Measurements from ENCODE around the gene TMEM163.
"Not testable (repeated sequence)": the region's sequence is repeated elsewhere in the genome, so short reads cannot be mapped to it uniquely, and the experiment has no call there.

Gene TMEM163

GRCh38 chr2:134737671-134738070, 18.9 kb upstream of the TMEM163 start:
- Mint-ChIP-seq H3K27me3 (peaks cover 41% of the 10 kb centered on the region), H3K4me1 (ENCODE audit: low read depth) (no peaks in the 10 kb centered on the region), H3K27ac (no peak overlapping the region), H3K4me3 (no peak overlapping the region), H3K36me3 (ENCODE audit: low read depth) (no peaks in the 10 kb centered on the region), H3K9me3 (no peaks in the 10 kb centered on the region)
- no peak for DNase-seq

- DNase-seq = no peak
- Mint-ChIP-seq H3K4me3 (no peak overlapping the region), H3K4me1 (ENCODE audit: low read depth) (no peaks in the 10 kb centered on the region), H3K27ac (no peak overlapping the region), H3K27me3 (peaks cover 40% of the 10 kb centered on the region), H3K9me3 (no peaks in the 10 kb centered on the region), H3K36me3 (ENCODE audit: low read depth) (no peaks in the 10 kb centered on the region)
Observed at GRCh38 chr2:134736167-134736880, 17.5 kb upstream of the TMEM163 start.

- Mint-ChIP-seq H3K4me3 (no peak overlapping the region), H3K4me1 (ENCODE audit: low read depth) (no peaks in the 10 kb centered on the region), H3K36me3 (ENCODE audit: low read depth) (no peaks in the 10 kb centered on the region), H3K27ac (no peak overlapping the region), H3K27me3 (peaks cover 10% of the 10 kb centered on the region), H3K9me3 (no peaks in the 10 kb centered on the region)
- DNase-seq = no peak
Observed at GRCh38 chr2:134728163-134728562, 9.4 kb upstream of the TMEM163 start.

GRCh38 chr2:134727385-134727784, 8.6 kb upstream of the TMEM163 start:
- Mint-ChIP-seq H3K4me1 (ENCODE audit: low read depth) (no peaks in the 10 kb centered on the region), H3K4me3 (no peak overlapping the region), H3K27ac (no peak overlapping the region), H3K27me3 (peaks cover 14% of the 10 kb centered on the region), H3K36me3 (ENCODE audit: low read depth) (no peaks in the 10 kb centered on the region), H3K9me3 (no peaks in the 10 kb centered on the region)
- DNase-seq = no peak

- H3K27me3 Mint-ChIP-seq = peaks cover 22% of the 10 kb centered on the region
- DNase-seq = no peak
- no peaks in the 10 kb centered on the region for H3K9me3 Mint-ChIP-seq
- no peaks in the 10 kb centered on the region for H3K4me1 Mint-ChIP-seq (ENCODE audit: low read depth)
- no peaks in the 10 kb centered on the region for H3K36me3 Mint-ChIP-seq (ENCODE audit: low read depth)
- H3K4me3 Mint-ChIP-seq = no peak overlapping the region
- H3K27ac Mint-ChIP-seq = no peak overlapping the region
Observed at GRCh38 chr2:134726645-134727044, 7.8 kb upstream of the TMEM163 start.

- no peak for DNase-seq
- Mint-ChIP-seq H3K4me1 (ENCODE audit: low read depth) (no peaks in the 10 kb centered on the region), H3K9me3 (no peaks in the 10 kb centered on the region), H3K27ac (no peak overlapping the region), H3K36me3 (ENCODE audit: low read depth) (no peaks in the 10 kb centered on the region), H3K4me3 (no peak overlapping the region), H3K27me3 (peaks cover 28% of the 10 kb centered on the region)
Observed at GRCh38 chr2:134725876-134726275, 7.1 kb upstream of the TMEM163 start.

GRCh38 chr2:134724341-134724740, 5.5 kb upstream of the TMEM163 start:
- H3K27me3 Mint-ChIP-seq = peaks cover 43% of the 10 kb centered on the region
- no peaks in the 10 kb centered on the region for H3K9me3 Mint-ChIP-seq
- no peaks in the 10 kb centered on the region for H3K4me1 Mint-ChIP-seq (ENCODE audit: low read depth)
- no peak overlapping the region for H3K27ac Mint-ChIP-seq
- H3K36me3 Mint-ChIP-seq (ENCODE audit: low read depth) = no peaks in the 10 kb centered on the region
- DNase-seq = no peak
- H3K4me3 Mint-ChIP-seq = no peak overlapping the region

- H3K36me3 Mint-ChIP-seq (ENCODE audit: low read depth); H3K4me3 Mint-ChIP-seq; H3K4me1 Mint-ChIP-seq (ENCODE audit: low read depth); H3K27ac Mint-ChIP-seq; H3K9me3 Mint-ChIP-seq; DNase-seq: not testable (repeated sequence)
- H3K27me3 Mint-ChIP-seq = peaks cover 44% of the 10 kb centered on the region
Observed at GRCh38 chr2:134723742-134724141, 4.9 kb upstream of the TMEM163 start.

- Mint-ChIP-seq H3K27ac (no peak overlapping the region), H3K27me3 (peaks cover 46% of the 10 kb centered on the region), H3K4me3 (no peak overlapping the region), H3K4me1 (ENCODE audit: low read depth) (peaks cover under 1% of the 10 kb centered on the region), H3K36me3 (ENCODE audit: low read depth) (no peaks in the 10 kb centered on the region), H3K9me3 (no peaks in the 10 kb centered on the region)
- no peak for DNase-seq
Observed at GRCh38 chr2:134722728-134723127, 3.9 kb upstream of the TMEM163 start.

GRCh38 chr2:134721596-134721995, 2.8 kb upstream of the TMEM163 start:
- Mint-ChIP-seq H3K4me1 (ENCODE audit: low read depth) (peaks cover 6% of the 10 kb centered on the region), H3K27me3 (peaks cover 58% of the 10 kb centered on the region), H3K36me3 (ENCODE audit: low read depth) (no peaks in the 10 kb centered on the region), H3K27ac (no peak overlapping the region), H3K9me3 (no peaks in the 10 kb centered on the region), H3K4me3 (no peak overlapping the region)
- no peak for DNase-seq

- H3K4me1 Mint-ChIP-seq (ENCODE audit: low read depth) = peaks cover 27% of the 10 kb centered on the region
- peak; percentile 57 for DNase-seq
Observed at GRCh38 chr2:134718023-134718816, 580 bp downstream of the TMEM163 start.

GRCh38 chr2:134717286-134718022, 1.3 kb downstream of the TMEM163 start:
- Mint-ChIP-seq H3K9me3 (no peaks in the 10 kb centered on the region), H3K27ac (no peak overlapping the region)

More at GRCh38 chr2:134718023-134718816, 580 bp downstream of the TMEM163 start:
- Mint-ChIP-seq H3K27ac (no peak overlapping the region), H3K27me3 (peaks cover 70% of the 10 kb centered on the region), H3K4me3 (peak overlapping the region; percentile 58), H3K36me3 (ENCODE audit: low read depth) (no peaks in the 10 kb centered on the region), H3K9me3 (no peaks in the 10 kb centered on the region)

GRCh38 chr2:134716721-134717243, 2.0 kb downstream of the TMEM163 start:
- Mint-ChIP-seq H3K9me3 (no peaks in the 10 kb centered on the region), H3K27ac (no peak overlapping the region), H3K36me3 (ENCODE audit: low read depth) (no peaks in the 10 kb centered on the region), H3K4me3 (no peak overlapping the region), H3K4me1 (ENCODE audit: low read depth) (peaks cover 33% of the 10 kb centered on the region), H3K27me3 (peaks cover 66% of the 10 kb centered on the region)
- DNase-seq = no peak

More at GRCh38 chr2:134717286-134718022, 1.3 kb downstream of the TMEM163 start:
- Mint-ChIP-seq H3K36me3 (ENCODE audit: low read depth) (no peaks in the 10 kb centered on the region), H3K4me1 (ENCODE audit: low read depth) (peaks cover 31% of the 10 kb centered on the region), H3K4me3 (peak overlapping the region; percentile 58), H3K27me3 (peaks cover 66% of the 10 kb centered on the region)
- DNase-seq = peak; percentile 34

- Mint-ChIP-seq H3K36me3 (ENCODE audit: low read depth) (no peaks in the 10 kb centered on the region), H3K27ac (no peak overlapping the region), H3K4me3 (no peak overlapping the region), H3K4me1 (ENCODE audit: low read depth) (peaks cover 33% of the 10 kb centered on the region), H3K27me3 (peaks cover 67% of the 10 kb centered on the region), H3K9me3 (no peaks in the 10 kb centered on the region)
- no peak for DNase-seq
Observed at GRCh38 chr2:134715932-134716643, 2.7 kb downstream of the TMEM163 start.

Data from activated T-cell treated with anti-CD3 and anti-CD28 coated beads, Interleukin-2, amount 50 U/mL, for 24 hours (primary cell).